ENCODE data around the gene HMOX1. TPM values are rescaled to one million over a fixed set of nuclear protein-coding genes. Genes with fewer than 3 reads are reported as not detected.

HMOX1 gene
- total and polyA plus RNA-seq, 12 donors = 1.6 to 68.0 (median 4.2) TPM

DNA sequence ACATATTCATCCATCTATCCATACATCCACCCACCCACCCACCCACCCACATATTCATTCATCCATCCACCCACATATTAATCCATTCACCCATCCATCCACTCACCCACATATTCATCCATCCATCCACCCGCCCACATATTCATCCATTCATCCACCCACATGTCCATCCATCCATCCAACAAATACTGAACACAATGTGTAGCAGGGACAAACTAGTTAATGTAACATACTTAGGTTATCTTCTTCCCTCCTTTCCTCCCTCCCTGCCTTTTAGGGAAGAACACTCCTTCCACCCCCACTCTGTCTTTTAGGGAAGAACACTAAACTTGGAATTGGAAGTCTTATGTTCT is 58.4 kb downstream of the HMOX1 start:
- ATAC-seq = no peak
- TF ChIP-seq, protein P1, sequence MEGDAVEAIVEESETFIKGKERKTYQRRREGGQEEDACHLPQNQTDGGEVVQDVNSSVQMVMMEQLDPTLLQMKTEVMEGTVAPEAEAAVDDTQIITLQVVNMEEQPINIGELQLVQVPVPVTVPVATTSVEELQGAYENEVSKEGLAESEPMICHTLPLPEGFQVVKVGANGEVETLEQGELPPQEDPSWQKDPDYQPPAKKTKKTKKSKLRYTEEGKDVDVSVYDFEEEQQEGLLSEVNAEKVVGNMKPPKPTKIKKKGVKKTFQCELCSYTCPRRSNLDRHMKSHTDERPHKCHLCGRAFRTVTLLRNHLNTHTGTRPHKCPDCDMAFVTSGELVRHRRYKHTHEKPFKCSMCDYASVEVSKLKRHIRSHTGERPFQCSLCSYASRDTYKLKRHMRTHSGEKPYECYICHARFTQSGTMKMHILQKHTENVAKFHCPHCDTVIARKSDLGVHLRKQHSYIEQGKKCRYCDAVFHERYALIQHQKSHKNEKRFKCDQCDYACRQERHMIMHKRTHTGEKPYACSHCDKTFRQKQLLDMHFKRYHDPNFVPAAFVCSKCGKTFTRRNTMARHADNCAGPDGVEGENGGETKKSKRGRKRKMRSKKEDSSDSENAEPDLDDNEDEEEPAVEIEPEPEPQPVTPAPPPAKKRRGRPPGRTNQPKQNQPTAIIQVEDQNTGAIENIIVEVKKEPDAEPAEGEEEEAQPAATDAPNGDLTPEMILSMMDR (IDR thresholded peaks at IDR 0.05) = no peak
- intact Hi-C loops (cut with DNase I) = loop anchor here in 4 of 10 donors (10.0 kb wide), 2 partner anchors 485 to 685 kb away; no protein-coding TSS in a partner anchor
- H3K4me3 ChIP-seq = no peak overlapping the region
- H3K27ac ChIP-seq = peak overlapping the region in 1 of 10 donors; percentile 13
- WGBS, 2 donors = 80 to 97% methylated on average over 1 of the region's 1 CpG
- DNase-seq = no peak
- no peaks in the 10 kb centered on the region for H3K36me3 ChIP-seq
- H3K9me3 ChIP-seq = peaks cover 0 to 1% (median 0%) of the 10 kb centered on the region in 11 donors
- H3K4me1 ChIP-seq = peaks cover 0 to 5% (median 0%) of the 10 kb centered on the region in 9 donors
- H3K27me3 ChIP-seq = no peaks in the 10 kb centered on the region

GRCh38 chr22:35440129-35440528 is 59.2 kb downstream of the HMOX1 start:
- no peak overlapping the region for H3K27ac ChIP-seq

DNA sequence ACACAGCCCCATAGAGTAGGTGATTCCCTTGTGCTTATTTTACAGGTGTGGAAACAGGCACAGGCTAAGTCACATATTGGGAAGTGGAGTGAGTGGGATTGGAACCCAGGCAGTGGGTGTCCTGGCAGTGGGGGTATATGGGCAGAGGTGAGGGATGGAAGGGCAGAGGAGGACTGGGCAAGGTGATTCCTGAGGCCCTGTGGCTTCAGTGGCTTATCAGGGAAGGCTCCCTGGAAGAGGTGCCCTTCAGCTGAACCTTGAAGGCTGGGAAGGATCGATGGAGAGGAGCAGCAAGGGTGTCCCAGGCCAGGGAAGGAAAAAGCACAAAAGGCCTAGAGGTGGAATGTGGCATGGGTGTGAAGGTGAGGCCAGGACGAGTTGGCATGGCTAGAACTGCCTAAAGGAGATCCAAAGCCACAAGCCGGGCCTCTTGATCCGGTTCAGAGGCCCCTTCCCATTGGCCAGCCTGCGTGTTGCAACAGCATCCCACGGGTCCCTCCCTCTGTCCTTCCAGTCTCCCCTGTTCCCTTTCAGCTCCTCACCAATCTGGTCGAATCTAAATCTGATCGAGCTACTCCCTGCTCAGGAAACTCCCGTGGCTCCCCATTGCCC is 60.7 kb downstream of the HMOX1 start:
- 87 to 89% methylated on average over 9 of the region's 9 CpGs for WGBS, 2 donors
- no peak overlapping the region for H3K27ac ChIP-seq
- intact Hi-C loops (cut with DNase I) = loop anchor here in 1 of 10 donors (5.0 kb wide), 1 partner anchor 676 kb away; no protein-coding TSS in a partner anchor
- ATAC-seq (peak in 1 of 8 donors; percentile 10), DNase-seq (no peak)
- peaks cover 0 to 5% (median 0%) of the 10 kb centered on the region in 9 donors for H3K4me1 ChIP-seq
- H3K36me3 ChIP-seq = no peaks in the 10 kb centered on the region
- H3K9me3 ChIP-seq = no peaks in the 10 kb centered on the region
- no peak overlapping the region for H3K4me3 ChIP-seq
- H3K27me3 ChIP-seq = no peaks in the 10 kb centered on the region
- TF ChIP-seq, protein P1 (IDR thresholded peaks at IDR 0.05) = no peak

More at GRCh38 chr22:35440129-35440528, 59.2 kb downstream of the HMOX1 start:
- Histone ChIP-seq H3K4me3 (no peak overlapping the region), H3K27me3 (no peaks in the 10 kb centered on the region), H3K9me3 (no peaks in the 10 kb centered on the region), H3K4me1 (peaks cover 0 to 5% (median 0%) of the 10 kb centered on the region in 9 donors), H3K36me3 (no peaks in the 10 kb centered on the region)
- 63 to 73% methylated on average over 3 of the region's 3 CpGs for WGBS, 2 donors
- peak in 7 of 8 donors; percentile 25 to 69 (median 42) for ATAC-seq
- peak; percentile 43 to 54 for DNase-seq
- TF ChIP-seq, protein P1 (IDR thresholded peaks at IDR 0.05) = no peak
- intact Hi-C loops (cut with DNase I) = loop anchor here in 1 of 10 donors (5.0 kb wide), 1 partner anchor 677 kb away; no protein-coding TSS in a partner anchor

GRCh38 chr22:35442471-35442870 is 61.6 kb downstream of the HMOX1 start:
- DNase-seq (no peak), ATAC-seq (no peak)
- Histone ChIP-seq H3K4me1 (peaks cover 0 to 5% (median 0%) of the 10 kb centered on the region in 9 donors), H3K36me3 (no peaks in the 10 kb centered on the region), H3K9me3 (no peaks in the 10 kb centered on the region), H3K4me3 (no peak overlapping the region), H3K27ac (no peak overlapping the region), H3K27me3 (no peaks in the 10 kb centered on the region)
- TF ChIP-seq, protein P1 (IDR thresholded peaks at IDR 0.05) = no peak
- intact Hi-C loops (cut with DNase I) = loop anchor here in 1 of 10 donors (5.0 kb wide), 1 partner anchor 675 kb away; no protein-coding TSS in a partner anchor
- 89 to 91% methylated on average over 6 of the region's 6 CpGs for WGBS, 2 donors

All from heart right ventricle (tissue), 16 donors.